OCI-LY1 (cell line): ENCODE measurements around the gene GULP1.

ENCODE experiments used
- H2AFZ ChIP-seq: fragments of 200-600 bp; sonication (generic), shearing (Covaris generic); 2 replicates; pipeline ENCODE4 v1.6.0; 2014; ENCODE audit warnings: antibody characterized with exemption, mild to moderate bottlenecking, low read length
- H3F3A ChIP-seq: fragments of 200-600 bp; sonication (generic), shearing (Covaris generic); 2 replicates; pipeline ENCODE4 v1.6.0; 2014; ENCODE audit warnings: mild to moderate bottlenecking, antibody characterized with exemption, low read length, moderate library complexity; ENCODE audit not compliant: insufficient read depth
- H3K27ac ChIP-seq: fragments of 200-600 bp; sonication (generic); 2 replicates; pipeline ENCODE4 v1.5.1; 2014; ENCODE audit warnings: low read length, mixed run types, mild to moderate bottlenecking, low read depth; ENCODE audit not compliant: poor library complexity, severe bottlenecking
- H3K27me3 ChIP-seq: fragments of 200-600 bp; sonication (generic); 2 replicates; pipeline ENCODE4 v1.6.0; 2014; ENCODE audit warnings: antibody characterized with exemption, mild to moderate bottlenecking, low read length, moderate library complexity; ENCODE audit not compliant: insufficient read depth
- H3K36me3 ChIP-seq: fragments of 200-600 bp; sonication (generic); 2 replicates; pipeline ENCODE4 v1.6.1; 2014; ENCODE audit warnings: mild to moderate bottlenecking, antibody characterized with exemption, low read length, moderate library complexity, mixed read lengths; ENCODE audit not compliant: insufficient read depth
- H3K4me1 ChIP-seq: fragments of 200-600 bp; sonication (generic); 2 replicates; pipeline ENCODE4 v1.5.1; 2014; ENCODE audit warnings: mild to moderate bottlenecking, low read length, moderate library complexity; ENCODE audit not compliant: insufficient read depth, severe bottlenecking
- H3K4me2 ChIP-seq: fragments of 200-600 bp; sonication (generic), shearing (Covaris generic); 2 replicates; pipeline ENCODE4 v1.6.1; 2014; ENCODE audit warnings: low read length
- H3K4me3 ChIP-seq: fragments of 200-600 bp; sonication (generic); 2 replicates; pipeline ENCODE4 v1.5.1; 2014; ENCODE audit warnings: low read length, low read depth, mild to moderate bottlenecking, mixed read lengths; ENCODE audit not compliant: poor library complexity, severe bottlenecking
- H3K79me2 ChIP-seq: fragments of 200-600 bp; shearing (Covaris generic); 2 replicates; pipeline ENCODE4 v1.6.1; 2016; ENCODE audit warnings: mixed run types, low read length, mixed read lengths; ENCODE audit not compliant: insufficient read depth
- H3K9ac ChIP-seq: fragments of 200-600 bp; sonication (generic), shearing (Covaris generic); 2 replicates; pipeline ENCODE4 v1.6.1; 2014; ENCODE audit warnings: mild to moderate bottlenecking, low read length, mixed read lengths
- H3K9me2 ChIP-seq: fragments of 200-600 bp; sonication (generic), shearing (Covaris generic); 2 replicates; pipeline ENCODE4 v1.6.1; 2014; ENCODE audit warnings: low read depth, mild to moderate bottlenecking, low read length, mixed read lengths
- H3K9me3 ChIP-seq: fragments of 200-600 bp; shearing (Covaris generic); 2 replicates; pipeline ENCODE4 v1.6.1; 2014; ENCODE audit warnings: low read length, mixed read lengths
- H4K20me1 ChIP-seq: fragments of 200-600 bp; sonication (generic), shearing (Covaris generic); 2 replicates; pipeline ENCODE4 v1.6.0; 2016; ENCODE audit warnings: mild to moderate bottlenecking, low read length; ENCODE audit not compliant: insufficient read depth
- EZH2 ChIP-seq: fragments of 200-600 bp; sonication (generic), shearing (Covaris generic); IDR thresholded peaks from 2 replicates; pipeline ENCODE4 v1.8.0; 2017; ENCODE audit warnings: borderline replicate concordance, mixed run types, mild to moderate bottlenecking, antibody characterized with exemption, low read length, moderate library complexity, mixed read lengths
- TF ChIP-seq, protein P1 (sequence below): fragments of 200-600 bp; sonication (generic), shearing (Covaris generic); IDR thresholded peaks from 2 replicates; pipeline ENCODE4 v1.5.1; 2017; ENCODE audit warnings: mild to moderate bottlenecking, antibody characterized with exemption, low read length, moderate library complexity, mixed read lengths

Gene GULP1

DNA sequence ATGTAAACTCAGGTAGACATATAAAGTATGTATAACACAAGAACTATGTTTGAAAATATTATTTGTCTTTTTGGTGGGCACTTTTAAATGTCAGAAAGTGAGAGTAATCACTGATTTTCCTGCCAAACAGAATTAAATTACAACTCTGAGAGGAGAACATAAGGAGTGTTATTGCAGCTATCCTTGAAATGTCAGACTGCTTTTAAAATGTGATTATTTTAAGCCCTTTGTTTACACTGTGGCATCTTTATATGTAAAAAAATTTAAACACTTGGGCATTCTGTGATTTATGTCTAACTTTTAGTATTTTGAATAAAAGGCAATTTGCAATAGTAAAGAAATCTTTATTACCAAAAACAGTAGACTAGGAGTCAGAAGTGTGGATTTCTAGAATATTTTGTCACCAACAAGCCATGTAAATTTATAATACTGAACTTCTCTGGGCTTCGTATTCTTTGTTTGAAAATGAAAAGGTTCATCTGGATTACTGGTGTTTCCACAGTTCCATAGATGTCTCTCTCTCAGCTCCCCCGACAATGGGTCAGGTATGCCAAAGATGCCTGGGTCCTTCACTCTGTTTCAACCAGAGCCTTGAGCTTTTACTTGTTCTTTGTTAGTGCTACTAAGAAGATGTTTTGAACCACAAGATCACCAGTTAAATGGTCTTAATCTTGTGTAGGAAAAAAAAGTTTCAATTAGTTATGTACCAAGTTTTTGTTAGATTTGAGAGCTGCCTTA, 38.8 kb downstream of the GULP1 start:
- Histone ChIP-seq H2AFZ (no peak overlapping the region), H3K79me2 (no peaks in the 10 kb centered on the region), H3K9me2 (no peaks in the 10 kb centered on the region), H3K4me1 (no peaks in the 10 kb centered on the region), H3K4me2 (no peak overlapping the region), H3K36me3 (no peaks in the 10 kb centered on the region), H3K4me3 (no peak overlapping the region), H3K27me3 (no peaks in the 10 kb centered on the region), H4K20me1 (no peaks in the 10 kb centered on the region), H3K27ac (no peak overlapping the region), H3K9me3 (no peaks in the 10 kb centered on the region), H3F3A (no peaks in the 10 kb centered on the region), H3K9ac (no peak overlapping the region)
- no peak for TF ChIP-seq EZH2
- TF ChIP-seq, protein P1, sequence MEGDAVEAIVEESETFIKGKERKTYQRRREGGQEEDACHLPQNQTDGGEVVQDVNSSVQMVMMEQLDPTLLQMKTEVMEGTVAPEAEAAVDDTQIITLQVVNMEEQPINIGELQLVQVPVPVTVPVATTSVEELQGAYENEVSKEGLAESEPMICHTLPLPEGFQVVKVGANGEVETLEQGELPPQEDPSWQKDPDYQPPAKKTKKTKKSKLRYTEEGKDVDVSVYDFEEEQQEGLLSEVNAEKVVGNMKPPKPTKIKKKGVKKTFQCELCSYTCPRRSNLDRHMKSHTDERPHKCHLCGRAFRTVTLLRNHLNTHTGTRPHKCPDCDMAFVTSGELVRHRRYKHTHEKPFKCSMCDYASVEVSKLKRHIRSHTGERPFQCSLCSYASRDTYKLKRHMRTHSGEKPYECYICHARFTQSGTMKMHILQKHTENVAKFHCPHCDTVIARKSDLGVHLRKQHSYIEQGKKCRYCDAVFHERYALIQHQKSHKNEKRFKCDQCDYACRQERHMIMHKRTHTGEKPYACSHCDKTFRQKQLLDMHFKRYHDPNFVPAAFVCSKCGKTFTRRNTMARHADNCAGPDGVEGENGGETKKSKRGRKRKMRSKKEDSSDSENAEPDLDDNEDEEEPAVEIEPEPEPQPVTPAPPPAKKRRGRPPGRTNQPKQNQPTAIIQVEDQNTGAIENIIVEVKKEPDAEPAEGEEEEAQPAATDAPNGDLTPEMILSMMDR, result no peak

DNA sequence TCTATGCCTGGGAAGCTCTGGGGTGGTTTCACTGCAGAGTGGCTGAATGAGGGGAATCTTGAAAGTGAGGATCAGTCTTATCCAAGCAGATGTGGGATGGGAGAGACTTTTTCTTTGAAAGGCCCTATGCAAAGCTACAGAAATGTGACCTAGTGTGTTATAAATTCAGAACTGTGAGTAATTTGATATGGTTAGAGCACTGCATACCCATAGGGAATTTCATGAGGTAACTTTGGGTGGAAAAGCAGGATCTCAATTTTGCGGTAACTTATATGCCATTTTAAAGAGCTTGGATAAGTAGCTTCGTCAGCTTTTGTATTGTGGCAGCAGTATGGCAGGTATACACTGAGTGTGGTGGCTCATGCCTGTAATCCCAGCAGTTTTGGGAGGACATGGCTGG, 40.9 kb downstream of the GULP1 start:
- Histone ChIP-seq H3K9me3 (no peaks in the 10 kb centered on the region), H3K79me2 (no peaks in the 10 kb centered on the region), H3K9me2 (no peaks in the 10 kb centered on the region), H3K27me3 (no peaks in the 10 kb centered on the region), H4K20me1 (no peaks in the 10 kb centered on the region), H3K9ac (no peak overlapping the region), H3K4me2 (no peak overlapping the region), H3K4me3 (no peak overlapping the region), H3K27ac (no peak overlapping the region), H2AFZ (no peak overlapping the region), H3F3A (no peaks in the 10 kb centered on the region), H3K36me3 (no peaks in the 10 kb centered on the region), H3K4me1 (no peaks in the 10 kb centered on the region)
- no peak for TF ChIP-seq EZH2
- TF ChIP-seq, protein P1, result no peak

DNA sequence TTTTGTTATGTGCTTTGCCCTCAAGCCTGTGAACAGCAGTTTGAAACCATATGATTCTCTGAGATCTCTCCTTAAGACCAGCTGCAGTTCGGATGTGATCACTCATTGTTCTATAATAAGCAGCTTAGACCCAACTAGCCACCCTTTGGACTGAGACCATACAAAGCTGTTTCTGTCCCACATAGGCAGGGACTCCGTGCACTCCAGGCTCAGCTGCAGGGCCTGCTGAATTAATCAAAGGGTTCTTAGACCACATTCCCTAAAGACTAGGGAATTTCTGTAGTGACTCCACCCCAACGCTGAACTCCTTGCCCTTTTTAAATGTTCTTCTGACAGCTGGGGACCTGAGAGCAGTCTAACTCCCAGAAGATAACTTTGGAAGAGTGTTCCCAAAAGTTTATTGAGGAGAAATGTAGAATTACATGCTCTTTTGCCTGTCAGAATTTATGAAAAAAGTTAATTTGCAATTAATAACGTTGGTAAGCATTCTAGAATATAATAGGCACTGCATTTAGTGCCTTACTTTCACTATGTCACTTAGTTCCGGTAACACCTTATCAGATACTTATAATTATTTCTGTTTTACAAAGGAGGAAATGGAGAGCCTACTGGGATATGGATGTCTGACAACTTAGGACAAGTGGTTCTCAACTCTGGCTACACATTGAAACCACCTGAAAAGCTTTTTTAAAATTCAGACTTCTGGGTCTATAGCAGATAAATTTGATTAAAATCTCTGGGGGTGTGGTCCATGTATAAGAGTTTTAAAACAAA, 42.3 kb downstream of the GULP1 start:
- Histone ChIP-seq H3K27ac (no peak overlapping the region), H2AFZ (no peak overlapping the region), H3K9me2 (no peaks in the 10 kb centered on the region), H3K9ac (no peak overlapping the region), H3K4me1 (no peaks in the 10 kb centered on the region), H3F3A (no peaks in the 10 kb centered on the region), H3K79me2 (no peaks in the 10 kb centered on the region), H3K4me3 (no peak overlapping the region), H3K9me3 (no peaks in the 10 kb centered on the region), H3K36me3 (no peaks in the 10 kb centered on the region), H3K27me3 (no peaks in the 10 kb centered on the region), H3K4me2 (no peak overlapping the region), H4K20me1 (no peaks in the 10 kb centered on the region)
- TF ChIP-seq, protein P1, result no peak
